H1 (cell line): ENCODE results near the gene DEPDC4. TPM values are rescaled to one million over a fixed set of nuclear protein-coding genes. Genes with fewer than 3 reads are reported as not detected.

Source experiments
- CTCF ChIA-PET: fragments of 300-600 bp; sonication (Branson Sonifier 250); formaldehyde crosslinking; loops from one replicate; lab custom pipeline; 2021; ENCODE audit not compliant: partially characterized antibody; lab: Charles Lee
- POLR2A ChIA-PET: fragments of 300-600 bp; sonication (Branson Sonifier 250); formaldehyde crosslinking; loops from one replicate; lab custom pipeline; 2021; ENCODE audit warnings: inconsistent platforms; ENCODE audit not compliant: partially characterized antibody; lab: Charles Lee
- DNase-seq, 2 experiments: peaks; one replicate each; pipeline versions ENCODE4 v3.0.0 to v3.0.0-alpha.2; 2010 to 2022; ENCODE audit warnings: low spot score in 2 of 2, low read depth in 1 of 2, mixed read lengths in 1 of 2
- FAIRE-seq: peaks from 2 replicates; lab custom pipeline; 2011; peaks lifted over from hg19 to GRCh38; lab: Jason Lieb, UNC
- H2AFZ ChIP-seq: 2 replicates; pipeline ENCODE4 v1.8.1; 2012; ENCODE audit warnings: low read length, inconsistent platforms
- H2AK5ac ChIP-seq: 2 replicates; pipeline ENCODE4 v1.6.1; 2013; ENCODE audit warnings: low read depth, low read length
- H2BK120ac ChIP-seq: replicated peaks from 2 replicates; pipeline ENCODE3; 2013; ENCODE audit warnings: low read depth, low read length, inconsistent platforms
- H2BK12ac ChIP-seq: 2 replicates; pipeline ENCODE4 v1.6.1; 2013; ENCODE audit warnings: low read depth, low read length
- H2BK15ac ChIP-seq: 2 replicates; pipeline ENCODE4 v1.6.1; 2013; ENCODE audit warnings: low read length
- H2BK20ac ChIP-seq: 2 replicates; pipeline ENCODE4 v1.6.1; 2013; ENCODE audit warnings: low read length
- H2BK5ac ChIP-seq: 2 replicates; pipeline ENCODE4 v1.6.1; 2013; ENCODE audit warnings: low read depth, low read length
- H3K14ac ChIP-seq: 2 replicates; pipeline ENCODE4 v1.6.1; 2013; ENCODE audit warnings: inconsistent platforms; ENCODE audit not compliant: insufficient read length
- H3K18ac ChIP-seq: 2 replicates; pipeline ENCODE4 v1.6.1; 2013; ENCODE audit warnings: low read length; ENCODE audit errors: extremely low read depth
- H3K23ac ChIP-seq: 2 replicates; pipeline ENCODE4 v1.6.1; 2013; ENCODE audit warnings: inconsistent platforms; ENCODE audit not compliant: insufficient read length
- H3K23me2 ChIP-seq: 2 replicates; pipeline ENCODE4 v1.6.1; 2013; ENCODE audit warnings: low read depth, low read length
- H3K27ac ChIP-seq: 2 replicates; pipeline ENCODE4 v1.6.1; 2011; ENCODE audit warnings: low read depth, low read length, inconsistent platforms
- H3K27me3 ChIP-seq, 4 experiments: replicated peaks in 1 of 4; 1 replicate in 1 of 4; 2 replicates in 3 of 4; pipeline versions ENCODE4 v1.6.1 to v1.8.1; 2011 to 2013; ENCODE audit warnings: low read length in 3 of 4, mild to moderate bottlenecking in 3 of 4, inconsistent platforms in 2 of 4, mixed read lengths in 2 of 4, moderate library complexity in 1 of 4; ENCODE audit not compliant: control insufficient read depth in 3 of 4, insufficient read depth in 3 of 4; ENCODE audit errors: extremely low read depth in 1 of 4
- H3K36me3 ChIP-seq, 4 experiments: 2 replicates each; pipeline versions ENCODE4 v1.6.1 to v1.8.1; 2011 to 2013; ENCODE audit warnings: mild to moderate bottlenecking in 4 of 4, low read length in 3 of 4, moderate library complexity in 2 of 4, control low read depth in 1 of 4, inconsistent platforms in 1 of 4; ENCODE audit not compliant: insufficient read depth in 4 of 4, control insufficient read depth in 2 of 4
- H3K4ac ChIP-seq: replicated peaks from 2 replicates; pipeline ENCODE3; 2013; ENCODE audit warnings: low read length, low read depth, mixed read lengths, inconsistent platforms; ENCODE audit not compliant: insufficient read length
- H3K4me1 ChIP-seq, 4 experiments: replicated peaks in 1 of 4; 1 replicate in 1 of 4; 2 replicates in 3 of 4; pipeline versions ENCODE4 v1.6.1 to v1.8.1; 2011 to 2013; ENCODE audit warnings: low read length in 3 of 4, inconsistent platforms in 2 of 4, mixed read lengths in 1 of 4; ENCODE audit not compliant: insufficient read depth in 4 of 4, control insufficient read depth in 3 of 4
- H3K4me2 ChIP-seq, 2 experiments: 2 replicates each; pipeline versions ENCODE4 v1.6.1 to v1.8.1; 2011 to 2013; ENCODE audit warnings: low read depth in 2 of 2, low read length in 2 of 2, control low read depth in 1 of 2, inconsistent platforms in 1 of 2, mild to moderate bottlenecking in 1 of 2; ENCODE audit not compliant: insufficient read depth in 1 of 2
- H3K4me3 ChIP-seq, 4 experiments: fragments of 200-600, 300-600 bp in 1 of 4; sonication (generic), shearing (Covaris generic), sonication (Bioruptor Twin) in 1 of 4; 2 replicates each; pipeline versions ENCODE4 v1.5.1 to v1.8.1; 2011 to 2016; ENCODE audit warnings: low read length in 4 of 4, low read depth in 3 of 4, control low read depth in 2 of 4, inconsistent platforms in 2 of 4, mild to moderate bottlenecking in 2 of 4, mixed read lengths in 1 of 4, moderate library complexity in 1 of 4; ENCODE audit not compliant: insufficient read depth in 2 of 4; ENCODE audit errors: extremely low read depth in 1 of 4
- H3K56ac ChIP-seq: replicated peaks from 2 replicates; pipeline ENCODE3; 2013; ENCODE audit warnings: low read depth, mild to moderate bottlenecking, mixed read lengths, low read length, inconsistent platforms; ENCODE audit not compliant: insufficient read length
- H3K79me1 ChIP-seq: 2 replicates; pipeline ENCODE4 v1.6.1; 2013; ENCODE audit warnings: low read depth, low read length, control low read depth
- H3K79me2 ChIP-seq, 2 experiments: 2 replicates each; pipeline versions ENCODE4 v1.6.1 to v1.8.1; 2012 to 2013; ENCODE audit warnings: low read length in 2 of 2, mild to moderate bottlenecking in 2 of 2, inconsistent platforms in 1 of 2; ENCODE audit not compliant: insufficient read depth in 2 of 2, control insufficient read depth in 1 of 2
- H3K9ac ChIP-seq, 4 experiments: replicated peaks in 1 of 4; 1 replicate in 1 of 4; 2 replicates in 3 of 4; pipeline versions ENCODE4 v1.6.1 to v1.8.1; 2011 to 2013; ENCODE audit warnings: low read depth in 3 of 4, low read length in 3 of 4, control low read depth in 2 of 4, mild to moderate bottlenecking in 2 of 4, moderate library complexity in 2 of 4, inconsistent platforms in 1 of 4; ENCODE audit errors: extremely low read depth in 1 of 4
- H3K9me3 ChIP-seq, 2 experiments: 2 replicates each; pipeline versions ENCODE4 v1.6.1 to v1.8.1; 2012 to 2013; ENCODE audit warnings: mild to moderate bottlenecking in 2 of 2, moderate library complexity in 2 of 2, control low read depth in 1 of 2, inconsistent platforms in 1 of 2, low read depth in 1 of 2, low read length in 1 of 2, mixed read lengths in 1 of 2; ENCODE audit not compliant: insufficient read depth in 2 of 2
- H4K20me1 ChIP-seq, 2 experiments: replicated peaks in 1 of 2; 2 replicates each; pipeline versions ENCODE3 to v1.8.1; 2011 to 2013; ENCODE audit warnings: inconsistent platforms in 2 of 2, low read length in 2 of 2, mild to moderate bottlenecking in 1 of 2; ENCODE audit not compliant: insufficient read depth in 2 of 2, control insufficient read depth in 1 of 2
- H4K5ac ChIP-seq: 2 replicates; pipeline ENCODE4 v1.6.1; 2013; ENCODE audit warnings: low read length, low read depth, mixed read lengths, inconsistent platforms; ENCODE audit not compliant: insufficient read length
- H4K8ac ChIP-seq: 2 replicates; pipeline ENCODE4 v1.8.0; 2013; ENCODE audit warnings: mild to moderate bottlenecking, moderate library complexity, low read length, inconsistent platforms; ENCODE audit not compliant: insufficient read depth; ENCODE audit errors: extremely low read depth
- H4K91ac ChIP-seq: replicated peaks from 2 replicates; pipeline ENCODE3; 2013; ENCODE audit warnings: low read length, mixed read lengths, inconsistent platforms; ENCODE audit not compliant: insufficient read length
- CEBPB ChIP-seq: IDR thresholded peaks from 2 replicates; pipeline ENCODE4 v1.6.1; 2012; ENCODE audit warnings: low read depth, low read length
- EZH2 ChIP-seq: fragments of 200-600 bp; sonication (generic); IDR thresholded peaks from 2 replicates; pipeline ENCODE4 v1.7.1; 2012; ENCODE audit warnings: low read depth, mild to moderate bottlenecking, moderate library complexity, low read length, inconsistent platforms; ENCODE audit not compliant: severe bottlenecking
- FOSL1 ChIP-seq: IDR thresholded peaks from 2 replicates; pipeline ENCODE4 v1.6.1; 2011; ENCODE audit warnings: mild to moderate bottlenecking, low read depth, low read length, moderate library complexity; ENCODE audit not compliant: insufficient read depth
- KDM1A ChIP-seq: fragments of 200-600, 300-600 bp; sonication (generic); IDR thresholded peaks from 2 replicates; pipeline ENCODE4 v1.7.1; 2016; ENCODE audit warnings: mild to moderate bottlenecking, low read length, borderline replicate concordance
- KDM5A ChIP-seq: fragments of 200-600 bp; IDR thresholded peaks from 2 replicates; pipeline ENCODE4 v1.7.1; 2012; ENCODE audit warnings: mild to moderate bottlenecking, low read length, inconsistent platforms, mixed read lengths
- RAD21 ChIP-seq, 2 experiments: IDR thresholded peaks in 1 of 2; conservative IDR thresholded peaks in 1 of 2; 2 replicates each; pipeline ENCODE4 v1.6.1; 2011; ENCODE audit warnings: low read depth in 2 of 2, low read length in 2 of 2, improper control_type of control experiment in 1 of 2, inconsistent platforms in 1 of 2, mild to moderate bottlenecking in 1 of 2, moderate library complexity in 1 of 2
- SP2 ChIP-seq: IDR thresholded peaks from 2 replicates; pipeline ENCODE4 v1.6.1; 2012; ENCODE audit warnings: mild to moderate bottlenecking, low read length, inconsistent platforms
- SP4 ChIP-seq: IDR thresholded peaks from 2 replicates; pipeline ENCODE4 v1.6.1; 2012; ENCODE audit warnings: low read length, inconsistent platforms
- SUZ12 ChIP-seq: fragments of 200-600 bp; sonication (generic); IDR thresholded peaks from 2 replicates; pipeline ENCODE4 v1.6.1; 2012; ENCODE audit warnings: mild to moderate bottlenecking, inconsistent platforms, low read length, moderate library complexity, mixed read lengths
- TAF1 ChIP-seq: IDR thresholded peaks from 2 replicates; pipeline ENCODE4 v1.6.1; 2011; ENCODE audit warnings: mild to moderate bottlenecking, low read depth, low read length
- TCF12 ChIP-seq: IDR thresholded peaks from 2 replicates; pipeline ENCODE4 v1.6.1; 2011; ENCODE audit warnings: low read depth, mild to moderate bottlenecking, low read length
- WGBS, 2 experiments: shearing (Covaris generic) in 1 of 2; methylation state at CpG; one replicate each; pipeline versions ENCODE4 v1.1.6 to v1.1.7; 2013 to 2015; ENCODE audit warnings: low lambda C conversion rate in 2 of 2, mixed read lengths in 2 of 2, inconsistent platforms in 1 of 2, low coverage in 1 of 2, missing lambda C conversion rate in 1 of 2; ENCODE audit not compliant: insufficient replicate concordance in 2 of 2, insufficient coverage in 1 of 2, insufficient read length in 1 of 2; ENCODE audit errors: extremely low coverage in 1 of 2, missing lambda C conversion rate in 1 of 2; 5-methylcytosine and 5-hydroxymethylcytosine counted together
- polyA plus RNA-seq, 7 experiments: library from polyadenylated mRNA; depleted of rRNA in 3 of 7; stranded (reverse) in 5 of 7; unstranded in 2 of 7; fragments of >200 nt in 5 of 7; fragments of 200-250 nt in 2 of 7; gene quantifications; 1 replicate in 5 of 7; 2 replicates in 1 of 7; 4 replicates in 1 of 7; pipeline versions ENCODE4 v1.2.1 to v1.2.3, GENCODE V29; 2011 to 2013; ENCODE audit warnings: missing spikeins in 2 of 7, mixed read lengths in 2 of 7
- total RNA-seq: library from RNA; stranded (reverse); fragmentation: NEBNext Ultra II Directional; extraction: Animal tissue kit (Norgen Biotek cat#: 25700); gene quantifications from 2 replicates; pipeline ENCODE4 v1.2.1, GENCODE V29; 2021
- TF ChIP-seq, protein P1 (sequence below): IDR thresholded peaks from 2 replicates; pipeline ENCODE4 v1.6.1; 2011; ENCODE audit warnings: low read depth, mild to moderate bottlenecking, low read length; ENCODE audit not compliant: insufficient read depth

Gene DEPDC4
- total and polyA plus RNA-seq, 2 of the 8 experiments (the other 6 are each of a cell fraction or from before 2014, with no cell fraction given), result 0.80 to 3.8 TPM

GRCh38 chr12:100311317-100311716 is 44.4 kb upstream of the DEPDC4 start:
- H3K14ac ChIP-seq, result no peak overlapping the region
- no peak overlapping the region for H3K23ac ChIP-seq
- H3K4me2 ChIP-seq, result no peak overlapping the region
- H2BK12ac ChIP-seq, result no peak overlapping the region
- H4K20me1 ChIP-seq, result no peaks in the 10 kb centered on the region
- H4K8ac ChIP-seq, result no peak overlapping the region
- no peak overlapping the region for H2AK5ac ChIP-seq
- 95% methylated on average over 1 of the region's 1 CpG; no CpG with 5 or more reads in 1 of the 2 experiments for WGBS, 2 experiments
- H2BK20ac ChIP-seq, result no peak overlapping the region
- no peaks in the 10 kb centered on the region for H3K9me3 ChIP-seq
- DNase-seq (no peak), FAIRE-seq (no peak)
- no peaks in the 10 kb centered on the region for H3K23me2 ChIP-seq
- H3K9ac ChIP-seq, result no peak overlapping the region
- no peaks in the 10 kb centered on the region for H3K79me1 ChIP-seq
- H3K56ac ChIP-seq, result no peak overlapping the region
- H3K4me3 ChIP-seq, result no peak overlapping the region
- no peak overlapping the region for H2BK5ac ChIP-seq
- H4K91ac ChIP-seq, result no peak overlapping the region
- ChIA-PET CTCF (no interaction called here), POLR2A (interaction anchor here (0.6 kb wide), 1 partner anchor 43 kb away, joined by 5 read pairs; no protein-coding TSS in a partner anchor)
- TF ChIP-seq SP2 (no peak), CEBPB (no peak), SP4 (no peak), TAF1 (no peak), FOSL1 (no peak), SUZ12 (no peak), KDM5A (no peak), TCF12 (no peak), KDM1A (no peak), RAD21 (IDR thresholded peaks at IDR 0.05 in 1 of 2, conservative IDR thresholded peaks at IDR 0.05 in 1 of 2; ENCODE audit: low read depth in 2 of 2, low read length in 2 of 2) (no peak), EZH2 (no peak)
- TF ChIP-seq, protein P1, sequence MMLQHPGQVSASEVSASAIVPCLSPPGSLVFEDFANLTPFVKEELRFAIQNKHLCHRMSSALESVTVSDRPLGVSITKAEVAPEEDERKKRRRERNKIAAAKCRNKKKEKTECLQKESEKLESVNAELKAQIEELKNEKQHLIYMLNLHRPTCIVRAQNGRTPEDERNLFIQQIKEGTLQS, result no peak
- no peak overlapping the region for H3K27ac ChIP-seq
- no peak overlapping the region for H3K18ac ChIP-seq
- no peaks in the 10 kb centered on the region for H3K27me3 ChIP-seq
- no peak overlapping the region for H3K4ac ChIP-seq
- H3K79me2 ChIP-seq, result no peaks in the 10 kb centered on the region
- H3K4me1 ChIP-seq, result no peaks in the 10 kb centered on the region
- H4K5ac ChIP-seq, result no peak overlapping the region
- H3K36me3 ChIP-seq, result peaks cover 0 to 32% (median 6%) of the 10 kb centered on the region in 4 experiments; a peak in 4 of 8 replicates
- no peak overlapping the region for H2BK15ac ChIP-seq
- H2AFZ ChIP-seq, result no peak overlapping the region
- H2BK120ac ChIP-seq, result no peak overlapping the region
